ENCODE results near the gene CEP55.

DNA sequence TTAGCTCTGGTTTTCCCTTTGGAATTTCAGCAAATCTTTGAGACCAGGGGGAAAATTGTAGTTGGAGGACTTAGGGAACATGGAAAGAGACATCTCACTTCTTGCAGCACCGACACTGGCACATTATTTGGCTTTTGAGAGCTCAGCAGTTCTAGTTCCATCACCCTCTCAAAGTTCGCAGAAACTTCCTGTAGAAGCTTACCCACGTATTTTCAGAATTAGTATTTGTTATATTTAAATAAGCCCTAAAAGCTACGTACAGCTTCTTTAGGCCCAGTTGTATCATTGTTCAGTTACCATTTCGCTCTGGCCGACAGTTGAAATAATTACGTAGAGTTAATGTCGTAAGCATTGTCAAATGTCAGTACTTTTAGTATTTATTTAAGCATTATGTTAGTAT is 13.4 kb downstream of the CEP55 start:
- no peak for TF ChIP-seq RARB (CRISPR knock-in tag; IDR thresholded peaks at IDR 0.05)
- no peak for TF ChIP-seq ZNF565 (CRISPR knock-in tag; conservative IDR thresholded peaks at IDR 0.05; ENCODE audit: low read depth)
- no peak for TF ChIP-seq BACH2 (CRISPR knock-in tag; IDR thresholded peaks at IDR 0.05; ENCODE audit: borderline replicate concordance)

All from SK-N-SH treated with all-trans-retinoic acid at 6 μM for 48 hours (cell line).